Esophagus squamous epithelium (tissue), 4 donors: Measurements from ENCODE around the gene ACTR5.

Source experiments
- POLR2A ChIP-seq, 4 donors: fragments of 450-650 bp; IDR thresholded peaks; one replicate each; pipeline ENCODE4 v1.6.1; 2017; ENCODE audit warnings: antibody characterized with exemption in 4 of 4, mild to moderate bottlenecking in 4 of 4, moderate library complexity in 3 of 4
- TF ChIP-seq, protein P1 (sequence below), 6 experiments: fragments of 450-650 bp in 4 of 6; fragments of 200-600 bp in 2 of 6; sonication (generic) in 2 of 6; IDR thresholded peaks; one replicate each; pipeline ENCODE4 v1.5.1; 2016 to 2019; ENCODE audit warnings: antibody characterized with exemption in 6 of 6, mild to moderate bottlenecking in 4 of 6, moderate library complexity in 4 of 6

- TF ChIP-seq, protein P1, sequence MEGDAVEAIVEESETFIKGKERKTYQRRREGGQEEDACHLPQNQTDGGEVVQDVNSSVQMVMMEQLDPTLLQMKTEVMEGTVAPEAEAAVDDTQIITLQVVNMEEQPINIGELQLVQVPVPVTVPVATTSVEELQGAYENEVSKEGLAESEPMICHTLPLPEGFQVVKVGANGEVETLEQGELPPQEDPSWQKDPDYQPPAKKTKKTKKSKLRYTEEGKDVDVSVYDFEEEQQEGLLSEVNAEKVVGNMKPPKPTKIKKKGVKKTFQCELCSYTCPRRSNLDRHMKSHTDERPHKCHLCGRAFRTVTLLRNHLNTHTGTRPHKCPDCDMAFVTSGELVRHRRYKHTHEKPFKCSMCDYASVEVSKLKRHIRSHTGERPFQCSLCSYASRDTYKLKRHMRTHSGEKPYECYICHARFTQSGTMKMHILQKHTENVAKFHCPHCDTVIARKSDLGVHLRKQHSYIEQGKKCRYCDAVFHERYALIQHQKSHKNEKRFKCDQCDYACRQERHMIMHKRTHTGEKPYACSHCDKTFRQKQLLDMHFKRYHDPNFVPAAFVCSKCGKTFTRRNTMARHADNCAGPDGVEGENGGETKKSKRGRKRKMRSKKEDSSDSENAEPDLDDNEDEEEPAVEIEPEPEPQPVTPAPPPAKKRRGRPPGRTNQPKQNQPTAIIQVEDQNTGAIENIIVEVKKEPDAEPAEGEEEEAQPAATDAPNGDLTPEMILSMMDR (IDR thresholded peaks at IDR 0.05), result no peak
- TF ChIP-seq POLR2A (IDR thresholded peaks at IDR 0.05), result no peak
These were observed 47.3 kb upstream of the ACTR5 start for GRCh38 chr20:38700926-38701325.
